Measurements from ENCODE around the gene TK1.

Gene TK1

GRCh38 chr17:78132767-78133178, 54.1 kb downstream of the TK1 start:
- DNase-seq, result no peak

DNA sequence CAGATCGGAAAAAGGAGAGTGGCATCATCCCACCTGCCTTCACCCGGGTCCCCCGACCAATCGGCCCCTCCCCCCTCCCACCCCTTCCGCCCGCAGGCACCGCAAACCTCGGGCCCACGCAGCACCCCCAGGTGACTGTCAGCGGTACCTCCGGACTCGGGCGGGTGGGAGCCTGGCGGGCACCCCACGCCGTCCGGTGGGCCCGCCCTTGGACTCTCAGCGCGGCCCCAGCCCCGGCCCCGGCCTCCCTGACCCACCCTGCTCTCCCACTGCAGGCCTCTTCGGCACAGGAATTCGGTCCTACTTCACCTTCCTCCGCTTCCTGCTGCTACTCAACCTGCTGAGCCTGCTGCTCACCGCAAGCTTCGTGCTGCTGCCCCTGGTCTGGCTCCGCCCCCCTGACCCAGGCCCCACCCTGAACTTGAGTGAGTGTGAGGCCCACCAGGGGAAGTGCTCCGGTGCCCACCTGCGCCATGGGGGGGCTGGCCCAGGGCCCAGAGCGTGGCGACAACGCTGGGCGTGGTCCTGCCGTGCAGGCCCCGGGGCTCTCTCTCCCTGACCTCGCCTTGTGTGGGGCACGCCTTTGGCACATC, 54.7 kb downstream of the TK1 start:
- peak; percentile 28 for DNase-seq

GRCh38 chr17:78131172-78132083, 55.4 kb downstream of the TK1 start:
- no peak for DNase-seq

DNA sequence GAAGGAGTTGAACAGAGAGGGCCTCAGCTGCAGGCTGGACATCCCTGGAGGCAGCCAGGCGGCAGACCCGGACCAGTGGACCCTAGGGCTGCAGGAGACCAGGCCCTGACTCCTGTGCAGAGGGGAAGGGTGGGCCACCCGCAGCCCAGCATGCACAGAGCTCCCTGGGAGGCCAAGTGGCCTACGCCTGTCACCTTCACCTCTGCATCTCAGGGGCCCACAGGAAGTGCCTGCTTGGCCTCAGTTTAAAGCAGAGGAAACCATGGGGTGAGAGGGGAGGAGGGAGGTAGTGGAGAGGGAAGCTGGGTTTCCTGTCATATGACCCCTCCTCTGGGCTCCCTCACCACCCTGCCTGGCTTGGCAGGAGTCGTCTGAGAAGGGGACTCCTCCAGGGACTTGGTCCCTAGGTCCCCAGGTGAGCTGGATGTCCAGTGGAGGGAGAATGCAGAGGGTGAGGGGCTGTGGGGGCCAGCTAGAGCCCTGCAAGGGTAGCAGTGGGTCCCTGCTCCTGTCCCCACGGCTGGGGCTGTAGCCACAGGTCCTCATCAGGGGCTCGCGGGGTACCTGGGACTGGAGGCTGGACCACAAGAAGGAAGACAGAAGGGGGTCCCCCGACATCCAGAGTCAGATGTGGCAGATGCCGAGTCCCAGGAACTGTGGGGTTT, 56.3 kb downstream of the TK1 start, which contains the start of gene TMC8:
TSS of gene TMC8 (plus strand) at position 335 of the 665 bp plus-strand sequence. CDS start 818 bp downstream, outside the sequence.
- DNase-seq, result no peak

- no peak for DNase-seq
These were observed 56.8 kb downstream of the TK1 start for GRCh38 chr17:78130090-78130436.

DNA sequence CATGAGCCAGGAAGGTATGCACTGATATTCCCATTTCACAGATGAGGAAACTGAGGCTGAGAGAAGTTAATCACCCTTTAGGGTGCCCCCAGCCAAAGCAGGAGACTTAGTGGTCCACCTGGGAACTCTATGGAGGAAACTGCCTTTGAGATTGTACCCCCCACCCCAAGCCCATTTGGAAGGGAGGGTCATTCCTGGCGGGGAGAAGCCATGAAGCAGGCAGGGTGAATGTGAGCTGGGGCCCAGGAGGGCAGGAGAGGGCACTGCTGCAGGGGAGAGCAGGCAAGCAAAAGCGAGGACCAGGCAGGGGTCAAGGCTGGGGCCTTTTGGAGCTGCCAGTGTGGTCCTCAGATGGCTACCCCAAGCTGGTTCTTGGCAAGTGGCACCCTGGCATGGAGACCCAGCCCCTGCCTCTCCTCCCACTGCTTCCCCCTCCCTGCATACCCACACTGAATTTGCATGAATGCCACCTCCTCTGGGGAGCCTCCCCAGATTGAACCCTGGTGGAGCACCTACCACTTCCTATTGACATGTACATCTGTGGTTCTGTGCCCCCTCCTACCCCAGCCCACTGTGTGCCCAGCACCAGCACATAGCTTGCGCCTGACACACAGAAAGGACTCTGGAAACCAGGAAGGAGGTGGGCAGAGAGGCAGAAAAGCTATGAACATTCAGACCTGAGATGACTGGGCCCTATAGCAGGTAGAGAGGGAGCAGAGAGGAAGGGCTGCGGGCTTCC, 57.3 kb downstream of the TK1 start:
- no peak for DNase-seq

DNA sequence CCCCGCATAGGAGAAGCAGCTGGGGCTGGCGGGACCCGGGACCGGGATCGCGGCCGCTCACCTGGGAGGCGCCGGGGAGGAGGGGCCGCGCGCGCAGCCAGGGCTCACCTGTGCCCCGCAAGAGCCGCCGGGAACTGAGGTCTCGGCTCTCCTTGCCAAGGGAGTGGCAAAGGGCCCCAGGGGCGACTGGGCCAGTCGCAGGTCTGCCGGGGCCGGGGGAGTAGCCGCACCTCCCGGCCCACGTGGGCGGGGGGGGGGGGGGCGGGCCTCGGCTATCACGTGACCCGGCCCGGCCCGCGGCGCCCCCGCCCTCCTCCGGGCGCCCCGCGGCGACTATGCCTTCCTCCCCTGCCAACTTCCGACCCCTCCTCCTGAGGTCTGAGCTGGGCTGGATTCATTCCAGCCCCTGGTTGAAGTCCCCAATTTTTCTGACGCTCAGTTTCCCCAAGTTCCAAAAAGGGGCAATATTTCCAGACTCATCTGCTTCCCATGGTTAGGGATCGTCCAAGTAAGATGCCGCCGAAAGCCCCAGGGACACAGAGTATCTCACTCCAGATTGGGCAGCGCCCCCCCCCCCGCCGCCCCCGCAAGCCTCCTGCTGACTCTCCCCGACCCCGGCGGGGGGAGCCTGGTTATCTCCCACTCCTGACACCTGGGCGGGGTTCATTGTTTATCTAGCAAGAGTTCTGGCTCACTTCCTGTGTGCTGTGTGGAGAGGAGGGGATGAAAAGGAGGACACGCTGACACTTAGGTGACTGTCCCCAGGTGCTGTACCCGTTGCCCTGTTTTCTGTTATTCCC, 58.1 kb downstream of the TK1 start, which contains the start of gene TMC6:
TSS of gene TMC6 (minus strand) at position 205 of the 800 bp plus-strand sequence. CDS start 1,923 bp downstream, outside the sequence.
- DNase-seq, result peak; percentile 79

- peak; percentile 39 for DNase-seq
These were observed 58.8 kb downstream of the TK1 start for GRCh38 chr17:78127888-78128550.

GRCh38 chr17:78127239-78127887, 59.5 kb downstream of the TK1 start:
- DNase-seq, result no peak

DNA sequence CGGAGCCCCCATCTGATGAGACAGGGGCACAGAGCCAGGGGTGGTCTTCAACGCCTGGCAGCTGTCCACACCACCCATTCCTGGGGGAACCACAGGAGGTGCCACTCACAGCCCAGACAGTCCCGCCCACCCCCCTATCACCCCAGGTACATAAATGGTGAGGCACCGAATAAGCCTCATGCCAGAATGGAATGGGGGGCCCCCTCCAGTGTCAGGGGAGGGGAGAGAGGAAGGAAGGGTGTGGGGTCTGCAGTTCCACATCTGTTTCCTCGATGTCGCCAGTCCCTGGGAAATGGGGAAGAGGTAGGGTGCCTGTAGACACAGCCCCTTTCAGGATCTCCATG, 60.0 kb downstream of the TK1 start:
- DNase-seq, result no peak

- DNase-seq, result no peak
These were observed 60.6 kb downstream of the TK1 start for GRCh38 chr17:78125976-78126894.

DNA sequence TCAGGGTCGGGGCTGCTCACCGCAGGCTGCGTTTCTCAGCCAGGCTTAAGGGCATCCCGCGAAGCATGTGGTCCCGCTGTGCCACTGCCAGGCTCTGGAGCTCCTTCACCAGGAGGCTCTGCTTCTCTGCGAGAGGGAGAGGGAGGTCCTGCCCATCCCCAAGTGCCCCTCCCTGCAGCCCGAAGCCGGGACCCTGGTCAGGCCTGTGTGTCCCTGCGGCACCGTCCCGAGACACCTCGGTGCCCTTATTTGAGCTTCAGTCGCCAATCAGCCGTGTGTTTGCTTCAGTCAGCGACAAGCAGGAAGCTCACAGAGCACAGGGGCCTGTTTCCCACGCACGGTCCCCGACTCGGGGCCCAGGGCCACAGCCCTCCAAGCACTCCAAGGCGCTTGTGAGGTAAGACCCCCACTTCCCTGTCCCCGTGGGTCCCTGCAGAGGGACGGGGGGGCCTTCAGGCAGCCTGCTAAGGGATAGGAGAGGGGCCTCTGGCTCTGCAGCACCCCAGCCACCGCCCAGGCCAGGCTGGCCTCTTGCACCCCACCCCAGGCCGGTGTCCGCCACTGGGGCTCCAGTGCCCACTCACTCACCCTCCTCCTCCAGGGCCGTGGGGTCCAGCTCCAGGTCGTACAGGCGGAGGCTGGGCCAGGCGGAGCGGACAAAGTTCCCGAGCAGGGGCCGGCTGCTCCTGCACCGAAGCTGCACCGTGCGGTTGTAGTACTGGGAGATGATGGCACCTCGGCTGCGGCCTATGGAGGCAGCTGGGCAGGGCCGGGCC, 61.5 kb downstream of the TK1 start:
- DNase-seq, result no peak

DNA sequence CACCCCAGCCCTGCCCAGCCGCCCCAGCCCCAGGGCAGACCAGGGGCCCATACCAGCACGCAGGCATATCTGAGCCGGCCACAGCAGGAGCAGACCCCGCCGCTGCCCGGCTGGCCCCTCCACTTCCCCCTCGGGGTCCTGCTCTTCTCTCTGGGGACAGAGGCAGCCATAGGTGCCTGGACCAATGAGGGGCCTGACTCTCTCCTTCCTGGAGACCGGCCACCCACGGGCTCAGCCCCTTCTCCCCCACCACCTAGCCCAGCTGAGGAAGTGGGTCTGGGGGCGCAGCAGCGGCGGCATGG, 62.1 kb downstream of the TK1 start:
- DNase-seq, result no peak
